Measurements from ENCODE around the gene KRTAP5-11.

The KRTAP5-11 gene

GRCh38 chr11:71566081-71566620 lies 16.5 kb downstream of the KRTAP5-11 start:
- no peak for DNase-seq (ENCODE audit: low read depth)
- no peak overlapping the region for H3K4me3 ChIP-seq (ENCODE audit: low read depth, low read length)
- TF ChIP-seq, protein P1, sequence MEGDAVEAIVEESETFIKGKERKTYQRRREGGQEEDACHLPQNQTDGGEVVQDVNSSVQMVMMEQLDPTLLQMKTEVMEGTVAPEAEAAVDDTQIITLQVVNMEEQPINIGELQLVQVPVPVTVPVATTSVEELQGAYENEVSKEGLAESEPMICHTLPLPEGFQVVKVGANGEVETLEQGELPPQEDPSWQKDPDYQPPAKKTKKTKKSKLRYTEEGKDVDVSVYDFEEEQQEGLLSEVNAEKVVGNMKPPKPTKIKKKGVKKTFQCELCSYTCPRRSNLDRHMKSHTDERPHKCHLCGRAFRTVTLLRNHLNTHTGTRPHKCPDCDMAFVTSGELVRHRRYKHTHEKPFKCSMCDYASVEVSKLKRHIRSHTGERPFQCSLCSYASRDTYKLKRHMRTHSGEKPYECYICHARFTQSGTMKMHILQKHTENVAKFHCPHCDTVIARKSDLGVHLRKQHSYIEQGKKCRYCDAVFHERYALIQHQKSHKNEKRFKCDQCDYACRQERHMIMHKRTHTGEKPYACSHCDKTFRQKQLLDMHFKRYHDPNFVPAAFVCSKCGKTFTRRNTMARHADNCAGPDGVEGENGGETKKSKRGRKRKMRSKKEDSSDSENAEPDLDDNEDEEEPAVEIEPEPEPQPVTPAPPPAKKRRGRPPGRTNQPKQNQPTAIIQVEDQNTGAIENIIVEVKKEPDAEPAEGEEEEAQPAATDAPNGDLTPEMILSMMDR (IDR thresholded peaks at IDR 0.05; ENCODE audit: low read depth, low read length, missing control alignments) = no peak

DNA sequence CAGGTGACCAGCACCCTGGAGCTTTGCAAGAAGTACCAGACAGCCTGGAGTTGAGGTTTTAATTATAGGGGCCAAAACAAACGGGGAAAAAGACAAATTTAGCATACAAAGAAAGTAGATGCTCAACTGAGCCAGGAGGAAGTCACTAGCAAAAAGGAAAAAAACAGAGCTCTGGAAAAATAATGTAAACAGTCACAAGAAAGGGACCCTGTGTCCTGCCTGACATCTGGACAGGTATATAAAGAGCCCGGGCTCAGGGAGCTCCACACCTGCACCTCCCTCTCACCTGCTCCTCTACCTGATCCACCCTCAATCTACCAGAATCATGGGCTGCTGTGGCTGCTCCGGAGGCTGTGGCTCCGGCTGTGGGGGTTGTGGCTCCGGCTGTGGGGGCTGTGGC lies 17.4 kb downstream of the KRTAP5-11 start, which contains the start of gene KRTAP5-10:
TSS of gene KRTAP5-10 (plus strand) at position 301 of the 400 bp plus-strand sequence. CDS start at position 326, 25 bp downstream.
- TF ChIP-seq, protein P1 (IDR thresholded peaks at IDR 0.05; ENCODE audit: low read depth, low read length, missing control alignments) = no peak
- no peak for DNase-seq (ENCODE audit: low read depth)
- H3K4me3 ChIP-seq (ENCODE audit: low read depth, low read length) = no peak within 1 kb of the TSS

- TF ChIP-seq, protein P1 (IDR thresholded peaks at IDR 0.05; ENCODE audit: low read depth, low read length, missing control alignments) = no peak
- H3K4me3 ChIP-seq (ENCODE audit: low read depth, low read length) = no peak overlapping the region
- no peak for DNase-seq (ENCODE audit: low read depth)
Observed at GRCh38 chr11:71564430-71564829, 18.2 kb downstream of the KRTAP5-11 start.

DNA sequence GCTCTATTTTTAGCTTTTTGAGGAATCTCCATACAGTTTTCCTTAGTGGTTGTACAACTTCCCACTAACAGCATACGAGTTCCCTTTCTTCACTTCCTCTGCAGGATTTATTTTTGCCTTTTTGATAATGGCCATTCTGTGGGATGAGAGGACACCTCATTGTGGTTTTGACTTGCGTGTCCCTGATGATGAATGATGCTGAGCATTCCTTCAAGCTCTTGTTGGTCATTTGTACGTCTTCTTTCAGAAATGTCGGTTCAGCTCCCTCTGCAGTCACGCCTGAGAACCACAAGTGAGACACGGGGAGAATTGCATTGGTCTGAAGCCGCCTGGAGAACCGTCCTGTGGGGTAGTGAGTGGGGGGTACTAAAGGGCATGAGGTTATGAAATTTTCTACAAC lies 19.3 kb downstream of the KRTAP5-11 start:
- TF ChIP-seq, protein P1 (IDR thresholded peaks at IDR 0.05; ENCODE audit: low read depth, low read length, missing control alignments) = peak; percentile 74

DNA sequence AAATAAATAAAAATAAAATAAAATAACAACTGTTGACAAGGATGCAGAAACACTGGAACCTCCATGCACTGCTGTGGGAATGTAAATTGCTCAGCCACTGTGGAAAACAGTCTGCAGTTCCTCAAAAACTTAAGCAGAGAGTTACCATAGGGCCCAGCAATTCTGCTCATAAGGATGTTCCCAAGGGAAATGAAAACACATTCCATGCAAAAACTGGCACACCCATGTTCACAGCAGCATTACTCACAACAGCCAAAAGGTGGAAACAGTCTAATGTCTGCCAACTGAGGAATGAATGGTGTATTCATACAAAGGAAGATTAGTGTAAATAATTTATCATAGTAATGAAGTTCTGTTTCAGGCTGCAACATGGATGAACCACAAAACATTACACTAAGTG lies 20.6 kb downstream of the KRTAP5-11 start:
- H3K4me3 ChIP-seq (ENCODE audit: low read depth, low read length) = no peak overlapping the region
- DNase-seq (ENCODE audit: low read depth) = no peak
- TF ChIP-seq, protein P1 (IDR thresholded peaks at IDR 0.05; ENCODE audit: low read depth, low read length, missing control alignments) = no peak

More for the DNA sequence above, 19.3 kb downstream of the KRTAP5-11 start:
- H3K4me3 ChIP-seq (ENCODE audit: low read depth, low read length) = no peak overlapping the region
- DNase-seq (ENCODE audit: low read depth) = no peak

- no peak for DNase-seq (ENCODE audit: low read depth)
- H3K4me3 ChIP-seq (ENCODE audit: low read depth, low read length) = no peak overlapping the region
- TF ChIP-seq, protein P1 (IDR thresholded peaks at IDR 0.05; ENCODE audit: low read depth, low read length, missing control alignments) = no peak
Observed at GRCh38 chr11:71558996-71559395, 23.7 kb downstream of the KRTAP5-11 start.

DNA sequence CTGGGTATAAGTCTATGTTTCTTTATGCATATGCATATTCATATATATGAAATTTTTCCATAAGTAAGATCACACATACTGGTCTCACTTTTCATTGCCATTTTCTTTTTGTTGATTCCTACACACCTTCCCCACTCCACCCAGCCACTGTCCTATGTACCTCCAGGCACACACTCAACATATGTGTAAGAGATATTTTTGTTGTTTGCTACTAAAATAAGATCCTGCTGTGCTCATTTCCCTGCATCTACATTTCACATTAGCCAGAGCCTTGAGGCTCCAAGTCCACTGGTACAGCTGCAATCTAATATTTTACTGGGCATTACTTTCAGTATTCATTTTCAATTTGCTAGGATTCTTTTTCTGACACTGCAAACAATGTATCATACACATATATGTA lies 25.4 kb downstream of the KRTAP5-11 start:
- TF ChIP-seq, protein P1 (IDR thresholded peaks at IDR 0.05; ENCODE audit: low read depth, low read length, missing control alignments) = no peak
- DNase-seq (ENCODE audit: low read depth) = no peak
- H3K4me3 ChIP-seq (ENCODE audit: low read depth, low read length) = no peak overlapping the region
